Measurements from ENCODE around the gene AADACL4. TPM values are rescaled to one million over a fixed set of nuclear protein-coding genes. Genes with fewer than 3 reads are reported as not detected.
"Not testable (repeated sequence)": the region's sequence is repeated elsewhere in the genome, so short reads cannot be mapped to it uniquely, and the experiment has no call there.

Gene AADACL4
- total RNA-seq, 4 donors from 2014 or later = not detected

GRCh38 chr1:12640958-12641272, 3.0 kb upstream of the AADACL4 start:
- no peak overlapping the region for H3K4me3 ChIP-seq
- DNase-seq = no peak
- in situ Hi-C loops (cut with MboI; ENCODE audit: low pct_ligation_motif_present in 1 of 4, low pct_unique_long_range_greater_than_20kb in 1 of 4, low sequenced_read_pairs in 3 of 4) (loop anchor here in 2 of 4 donors (25.0 kb wide), 1 partner anchor 329 kb away; no protein-coding TSS in a partner anchor), intact Hi-C loops (cut with DNase I; ENCODE audit: low total_unique reads) (no loop called here)
- no peaks in the 10 kb centered on the region for H3K36me3 ChIP-seq
- TF ChIP-seq POLR2AphosphoS5 (IDR thresholded peaks at IDR 0.05) = no peak
- TF ChIP-seq CTCF (IDR thresholded peaks at IDR 0.05) = no peak
- TF ChIP-seq POLR2A (IDR thresholded peaks at IDR 0.05) = no peak
- TF ChIP-seq EP300 (IDR thresholded peaks at IDR 0.05; ENCODE audit: low read depth) = no peak
- no peaks in the 10 kb centered on the region for H3K4me1 ChIP-seq
- H3K27me3 ChIP-seq = no peaks in the 10 kb centered on the region
- H3K27ac ChIP-seq = no peak overlapping the region
- H3K9me3 ChIP-seq = peaks cover 14 to 22% of the 10 kb centered on the region in 2 donors

- 77 to 100% methylated on average over 1 to 2 of the region's 2 CpGs for WGBS, 2 donors (ENCODE audit: low coverage in 1 of 2)
- intact Hi-C loops (cut with DNase I; ENCODE audit: low total_unique reads) = no loop called here
- Histone ChIP-seq H3K27me3 (no peaks in the 10 kb centered on the region), H3K9me3 (peaks cover 14 to 22% of the 10 kb centered on the region in 2 donors), H3K27ac (no peak overlapping the region), H3K4me1 (no peaks in the 10 kb centered on the region), H3K4me3 (no peak overlapping the region), H3K36me3 (no peaks in the 10 kb centered on the region)
- TF ChIP-seq EP300 (IDR thresholded peaks at IDR 0.05; ENCODE audit: low read depth) (no peak), POLR2A (IDR thresholded peaks at IDR 0.05) (no peak), CTCF (IDR thresholded peaks at IDR 0.05) (no peak), POLR2AphosphoS5 (IDR thresholded peaks at IDR 0.05) (no peak)
- in situ Hi-C loops (cut with MboI; ENCODE audit: low pct_ligation_motif_present in 1 of 4, low pct_unique_long_range_greater_than_20kb in 1 of 4, low sequenced_read_pairs in 3 of 4) = loop anchor here in 2 of 4 donors (25.0 kb wide), 1 partner anchor 331 kb away; no protein-coding TSS in a partner anchor
- DNase-seq = no peak
These were observed 806 bp upstream of the AADACL4 start for GRCh38 chr1:12643079-12643478.

DNA sequence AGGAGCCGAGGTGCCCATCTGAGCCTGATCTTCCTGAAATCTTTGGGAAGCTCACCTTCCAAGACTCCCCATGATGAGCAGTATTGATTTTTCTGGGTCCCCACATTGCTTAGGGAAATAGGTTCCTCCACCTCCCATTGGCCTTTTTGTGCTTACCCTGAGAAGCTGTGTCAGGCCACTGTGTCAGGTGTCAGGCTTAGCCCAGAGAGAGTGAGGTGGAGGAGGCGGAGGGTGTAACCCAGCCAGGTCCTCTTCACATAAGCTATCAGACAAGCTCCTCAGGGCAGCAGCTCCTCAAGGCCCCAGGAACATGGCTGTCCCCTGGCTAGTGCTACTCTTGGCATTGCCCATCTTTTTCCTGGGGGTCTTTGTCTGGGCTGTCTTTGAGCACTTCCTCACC, 352 bp downstream of the AADACL4 start:
- Histone ChIP-seq H3K36me3 (no peaks in the 10 kb centered on the region), H3K4me3 (no peak overlapping the region), H3K4me1 (no peaks in the 10 kb centered on the region), H3K9me3 (peaks cover 12 to 21% of the 10 kb centered on the region in 2 donors), H3K27ac (no peak overlapping the region), H3K27me3 (no peaks in the 10 kb centered on the region)
- intact Hi-C loops (cut with DNase I; ENCODE audit: low total_unique reads) (no loop called here), in situ Hi-C loops (cut with MboI; ENCODE audit: low pct_ligation_motif_present in 1 of 4, low pct_unique_long_range_greater_than_20kb in 1 of 4, low sequenced_read_pairs in 3 of 4) (loop anchor here in 2 of 4 donors (25.0 kb wide), 1 partner anchor 332 kb away; no protein-coding TSS in a partner anchor)
- no peak for DNase-seq
- 94% methylated on average over 2 of the region's 2 CpGs; no CpG with 5 or more reads in 1 of the 2 donors for WGBS, 2 donors (ENCODE audit: low coverage in 1 of 2)
- TF ChIP-seq EP300 (IDR thresholded peaks at IDR 0.05; ENCODE audit: low read depth) = no peak
- no peak for TF ChIP-seq POLR2A (IDR thresholded peaks at IDR 0.05)
- no peak for TF ChIP-seq POLR2AphosphoS5 (IDR thresholded peaks at IDR 0.05)
- no peak for TF ChIP-seq CTCF (IDR thresholded peaks at IDR 0.05)

DNA sequence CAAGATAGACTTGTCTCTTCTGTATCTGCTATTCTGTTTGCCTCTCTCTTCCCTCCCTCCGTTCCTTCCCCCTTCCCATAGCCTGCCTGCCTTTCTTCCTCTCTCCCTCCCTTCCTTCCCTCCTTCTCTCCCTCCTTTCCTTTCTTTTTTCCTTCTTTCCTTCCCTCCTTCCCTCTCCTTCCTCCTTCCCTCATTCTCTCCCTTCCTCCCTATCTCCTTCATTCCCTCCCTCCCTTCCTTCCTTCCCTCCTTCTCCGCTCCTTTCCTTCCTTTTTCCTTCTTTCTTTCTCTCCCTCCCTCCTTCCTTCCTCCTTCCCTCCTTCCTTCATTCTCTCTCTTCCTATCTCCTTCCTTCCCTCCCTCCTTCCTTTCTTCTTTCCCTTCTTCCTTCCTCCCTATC, 944 bp downstream of the AADACL4 start:
- no peak overlapping the region for H3K4me3 ChIP-seq
- no peak overlapping the region for H3K27ac ChIP-seq
- H3K9me3 ChIP-seq = peaks cover 6 to 15% of the 10 kb centered on the region in 2 donors
- intact Hi-C loops (cut with DNase I; ENCODE audit: low total_unique reads) (no loop called here), in situ Hi-C loops (cut with MboI; ENCODE audit: low pct_ligation_motif_present in 1 of 4, low pct_unique_long_range_greater_than_20kb in 1 of 4, low sequenced_read_pairs in 3 of 4) (loop anchor here in 2 of 4 donors (25.0 kb wide), 1 partner anchor 333 kb away; no protein-coding TSS in a partner anchor)
- 85 to 89% methylated on average over 2 of the region's 2 CpGs for WGBS, 2 donors (ENCODE audit: low coverage in 1 of 2)
- TF ChIP-seq CTCF (IDR thresholded peaks at IDR 0.05) (no peak), EP300 (IDR thresholded peaks at IDR 0.05; ENCODE audit: low read depth) (no peak), POLR2A (IDR thresholded peaks at IDR 0.05) (no peak), POLR2AphosphoS5 (IDR thresholded peaks at IDR 0.05) (no peak)
- H3K36me3 ChIP-seq = no peaks in the 10 kb centered on the region
- DNase-seq = no peak
- H3K4me1 ChIP-seq = no peaks in the 10 kb centered on the region
- H3K27me3 ChIP-seq = no peaks in the 10 kb centered on the region

DNA sequence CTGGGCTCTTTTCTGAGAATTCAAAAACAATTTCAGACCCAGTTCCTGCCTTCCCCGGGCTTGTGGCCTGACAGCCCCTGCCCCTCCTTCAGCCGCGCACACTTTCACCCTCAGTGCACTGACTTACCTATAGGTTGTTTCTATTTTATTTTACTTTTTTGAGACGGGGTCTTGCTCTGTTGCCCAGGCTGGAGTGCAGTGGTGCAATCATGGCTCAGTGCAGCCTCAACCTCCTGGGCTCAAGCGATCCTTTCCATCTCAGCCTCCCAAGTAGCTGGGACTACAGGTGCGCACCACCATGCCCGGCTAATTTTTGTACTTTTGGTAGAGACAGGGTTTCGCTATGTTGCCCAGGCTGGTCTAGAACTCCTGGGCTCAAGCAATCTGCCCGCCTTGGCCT, 1.5 kb downstream of the AADACL4 start:
- H3K9me3 ChIP-seq; H3K27ac ChIP-seq; H3K36me3 ChIP-seq; intact Hi-C loops (cut with DNase I; ENCODE audit: low total_unique reads); H3K27me3 ChIP-seq; DNase-seq; H3K4me3 ChIP-seq; H3K4me1 ChIP-seq: not testable (repeated sequence)
- 90 to 92% methylated on average over 3 to 9 of the region's 9 CpGs for WGBS, 2 donors (ENCODE audit: low coverage in 1 of 2)
- in situ Hi-C loops (cut with MboI; ENCODE audit: low pct_ligation_motif_present in 1 of 4, low pct_unique_long_range_greater_than_20kb in 1 of 4, low sequenced_read_pairs in 3 of 4) = loop anchor here in 2 of 4 donors (25.0 kb wide), 1 partner anchor 333 kb away; no protein-coding TSS in a partner anchor

Data from transverse colon (tissue), 4 donors.